GM21381 (cell line): ENCODE results near the gene POMT2.

Experiments used
- ATAC-seq: cut with Tn5 transposase; IDR thresholded peaks from one replicate; pipeline ENCODE4 v1.9.1; 2021; ENCODE audit warnings: mild to moderate bottlenecking, moderate library complexity; ENCODE audit not compliant: unreplicated experiment

Gene POMT2

DNA sequence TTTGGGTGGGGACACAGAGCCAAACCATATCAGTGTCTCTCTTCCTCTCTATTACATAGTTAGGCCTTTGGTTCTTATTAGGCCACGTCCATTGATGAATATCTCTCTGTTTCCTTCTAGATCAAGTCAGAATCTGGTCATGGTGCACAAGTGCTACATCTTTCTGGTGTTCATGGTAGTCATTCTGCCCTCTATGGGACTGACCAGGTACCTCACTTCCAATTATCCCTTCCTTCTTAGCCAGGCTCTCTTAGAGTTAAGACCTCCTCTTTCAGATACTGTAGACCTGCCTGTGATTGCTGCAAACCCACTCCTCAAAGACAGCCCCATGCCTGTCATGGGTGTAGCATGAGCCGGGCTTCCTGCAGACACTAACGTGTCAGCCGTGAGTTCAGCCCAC, 74.9 kb downstream of the POMT2 start:
- no peak for ATAC-seq

GRCh38 chr14:77243853-77244252, 76.8 kb downstream of the POMT2 start:
- ATAC-seq = no peak

GRCh38 chr14:77242752-77243151, 77.9 kb downstream of the POMT2 start:
- no peak for ATAC-seq

DNA sequence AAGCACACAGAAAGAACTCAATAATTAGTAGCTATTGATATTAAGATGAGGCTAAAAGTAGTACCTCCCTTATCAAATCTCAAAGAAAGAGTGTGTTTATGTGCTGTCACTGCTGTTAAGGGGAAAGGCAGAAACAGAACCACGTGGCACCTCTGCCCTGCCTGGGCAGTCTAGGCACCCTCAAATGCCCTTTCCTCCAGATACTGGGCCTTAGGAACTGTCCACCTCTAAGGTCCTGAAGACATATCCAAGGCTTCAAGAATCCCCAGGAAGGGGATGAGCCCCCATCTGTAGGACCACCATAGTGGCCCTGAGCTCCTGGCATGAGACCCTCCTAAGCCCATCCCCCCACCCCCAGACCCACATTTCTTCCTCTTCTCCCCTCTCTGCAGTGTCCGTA, 78.7 kb downstream of the POMT2 start:
- ATAC-seq = no peak

GRCh38 chr14:77240336-77240915, 80.3 kb downstream of the POMT2 start:
- ATAC-seq = no peak

DNA sequence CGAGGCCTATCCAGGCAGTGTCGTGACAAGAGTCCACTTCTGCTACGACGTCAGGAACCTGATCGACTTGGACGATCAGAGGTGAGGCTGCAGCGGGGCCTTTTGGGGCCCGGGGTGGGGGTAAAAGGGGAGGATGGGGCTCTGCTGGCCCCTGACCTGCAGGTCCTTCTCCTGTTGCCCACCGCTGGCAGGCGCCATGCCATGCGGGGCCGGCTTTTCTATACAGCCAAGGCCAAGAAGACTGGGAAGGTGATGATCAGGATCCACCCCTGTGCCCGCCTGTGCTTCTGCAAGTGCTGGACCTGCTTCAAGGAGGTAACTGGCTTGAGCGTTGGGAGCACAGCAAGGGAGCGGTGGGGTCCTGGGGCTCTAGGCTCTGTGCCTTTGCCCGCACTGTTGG, 81.3 kb downstream of the POMT2 start:
- ATAC-seq = no peak

GRCh38 chr14:77238996-77239395, 81.7 kb downstream of the POMT2 start:
- no peak for ATAC-seq

- ATAC-seq = no peak
These were observed 82.3 kb downstream of the POMT2 start for GRCh38 chr14:77238356-77238755.

DNA sequence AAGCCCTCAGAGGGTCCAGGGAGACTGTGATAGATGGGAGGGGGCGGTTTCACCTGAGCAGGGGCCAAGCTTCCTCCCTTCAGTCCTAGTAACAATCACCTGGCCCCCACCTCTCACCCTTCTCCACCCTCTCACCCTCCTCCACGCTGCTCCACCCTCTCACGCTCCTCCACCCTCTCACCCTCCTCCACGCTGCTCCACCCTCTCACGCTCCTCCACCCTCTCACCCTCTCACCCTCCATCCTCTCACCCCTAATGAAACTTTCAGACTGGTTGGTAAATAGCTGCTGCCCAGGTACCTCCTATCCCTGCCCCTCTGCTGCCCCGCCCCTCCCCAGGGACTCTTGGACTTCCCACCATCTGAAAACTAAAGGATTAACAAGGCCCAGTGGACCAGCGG, 83.9 kb downstream of the POMT2 start:
- no peak for ATAC-seq

- no peak for ATAC-seq
These were observed 89.0 kb downstream of the POMT2 start for GRCh38 chr14:77231721-77232120.

DNA sequence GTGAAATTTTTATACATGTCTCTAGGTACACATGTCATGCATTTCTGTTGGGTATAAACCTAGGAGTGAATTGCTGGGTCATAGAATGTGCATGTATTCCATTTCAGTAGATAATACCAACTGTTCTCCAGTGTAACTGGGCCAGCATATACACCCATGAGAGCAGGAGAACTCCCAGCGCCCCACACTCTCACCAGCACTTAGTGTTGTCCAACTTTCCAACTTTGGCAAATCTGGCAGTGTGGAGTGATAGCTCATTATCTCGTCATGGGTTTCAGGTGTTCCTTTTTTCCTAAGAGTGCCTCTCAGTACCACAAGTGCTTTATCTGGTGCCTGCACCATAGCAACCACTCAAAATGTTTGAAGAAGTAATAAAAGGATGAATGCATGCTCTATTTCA, 89.8 kb downstream of the POMT2 start:
- no peak for ATAC-seq

GRCh38 chr14:77228056-77228455, 92.6 kb downstream of the POMT2 start:
- ATAC-seq = no peak

DNA sequence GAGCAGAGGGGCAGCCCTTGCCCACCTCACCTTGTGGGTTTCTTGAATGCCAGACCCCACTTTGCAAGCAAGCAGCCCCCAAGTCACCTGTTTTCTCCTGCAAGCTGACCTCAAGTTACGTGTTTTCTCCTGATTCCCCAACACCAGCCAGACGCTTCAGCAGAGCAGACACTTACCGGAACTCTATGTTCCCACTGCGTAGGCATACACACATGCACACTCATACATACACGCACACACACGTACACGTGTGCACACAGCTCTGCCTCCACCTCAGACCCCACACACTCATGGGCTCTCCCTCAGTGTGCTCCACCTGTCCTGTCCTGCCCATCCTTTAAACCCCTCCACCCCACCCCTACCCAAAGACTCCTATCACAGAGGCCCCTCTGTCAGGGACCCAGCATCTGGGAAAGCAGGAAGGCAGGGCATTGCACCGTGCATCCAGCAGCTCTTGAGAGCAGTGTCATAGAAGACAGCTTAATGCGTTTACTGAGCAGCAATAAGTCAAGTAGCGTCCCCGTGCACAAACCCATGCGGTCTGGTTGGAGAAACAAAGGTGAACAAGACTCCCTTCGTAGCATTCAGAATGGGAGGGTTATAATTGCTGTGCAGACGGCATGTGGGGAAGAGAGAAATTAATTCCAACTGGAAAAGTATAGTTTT, 94.7 kb downstream of the POMT2 start:
- no peak for ATAC-seq

- ATAC-seq = no peak
These were observed 95.4 kb downstream of the POMT2 start for GRCh38 chr14:77225254-77225653.
